Cardiac muscle cell (in vitro differentiated cells and primary cell): ENCODE data around the gene SLC6A6. TPM values are rescaled to one million over a fixed set of nuclear protein-coding genes. Genes with fewer than 3 reads are reported as not detected.

ENCODE experiments used
- DNase-seq, 2 donors: peaks; one replicate each; pipeline versions ENCODE4 v3.0.0 to v3.0.0-alpha.2; 2010 to 2017; ENCODE audit warnings: low read depth in 1 of 2, low spot score in 1 of 2
- H3K27ac ChIP-seq: fragments of 200-600 bp; sonication (generic); 2 replicates; pipeline ENCODE4 v1.5.1; 2016
- H3K27me3 ChIP-seq: fragments of 200-600 bp; sonication (generic); 2 replicates; pipeline ENCODE4 v1.6.0; 2016; ENCODE audit warnings: control low read depth
- H3K36me3 ChIP-seq: fragments of 200-600 bp; sonication (generic); 2 replicates; pipeline ENCODE4 v1.5.1; 2016; ENCODE audit warnings: control low read depth
- H3K4me1 ChIP-seq: fragments of 200-600 bp; sonication (generic); 2 replicates; pipeline ENCODE4 v1.8.1; 2017; ENCODE audit warnings: low read depth, mild to moderate bottlenecking, mixed run types
- H3K4me3 ChIP-seq: fragments of 200-600 bp; sonication (generic); 2 replicates; pipeline ENCODE4 v1.5.1; 2016; ENCODE audit warnings: mild to moderate bottlenecking
- H3K9me3 ChIP-seq: fragments of 200-600 bp; sonication (generic); 2 replicates; pipeline ENCODE4 v1.5.1; 2017; ENCODE audit warnings: low read depth, mild to moderate bottlenecking, control low read depth
- polyA plus RNA-seq: library from polyadenylated mRNA; unstranded; fragments of >200 nt; fragmentation: Nextera tagmentation; extraction: Ambion mirVana; gene quantifications from 2 replicates; pipeline ENCODE4 v1.2.1, GENCODE V29; 2016
- total RNA-seq: library from RNA; depleted of rRNA; stranded (reverse); fragments of >200 nt; gene quantifications from 2 replicates; pipeline ENCODE4 v1.2.3, GENCODE V29; 2016
- TF ChIP-seq, protein P1 (sequence below): IDR thresholded peaks from 2 replicates; pipeline ENCODE4 v1.5.1; 2012; ENCODE audit warnings: low read depth, mild to moderate bottlenecking, low read length

Gene SLC6A6
- total and polyA plus RNA-seq, 2 experiments from 2014 or later = 5.4 to 19.7 TPM

GRCh38 chr3:14475621-14476020 is 73.2 kb downstream of the SLC6A6 start:
- Histone ChIP-seq H3K36me3 (no peaks in the 10 kb centered on the region), H3K9me3 (no peaks in the 10 kb centered on the region), H3K4me1 (no peaks in the 10 kb centered on the region), H3K4me3 (no peak overlapping the region), H3K27ac (no peak overlapping the region), H3K27me3 (no peaks in the 10 kb centered on the region)
- TF ChIP-seq, protein P1, sequence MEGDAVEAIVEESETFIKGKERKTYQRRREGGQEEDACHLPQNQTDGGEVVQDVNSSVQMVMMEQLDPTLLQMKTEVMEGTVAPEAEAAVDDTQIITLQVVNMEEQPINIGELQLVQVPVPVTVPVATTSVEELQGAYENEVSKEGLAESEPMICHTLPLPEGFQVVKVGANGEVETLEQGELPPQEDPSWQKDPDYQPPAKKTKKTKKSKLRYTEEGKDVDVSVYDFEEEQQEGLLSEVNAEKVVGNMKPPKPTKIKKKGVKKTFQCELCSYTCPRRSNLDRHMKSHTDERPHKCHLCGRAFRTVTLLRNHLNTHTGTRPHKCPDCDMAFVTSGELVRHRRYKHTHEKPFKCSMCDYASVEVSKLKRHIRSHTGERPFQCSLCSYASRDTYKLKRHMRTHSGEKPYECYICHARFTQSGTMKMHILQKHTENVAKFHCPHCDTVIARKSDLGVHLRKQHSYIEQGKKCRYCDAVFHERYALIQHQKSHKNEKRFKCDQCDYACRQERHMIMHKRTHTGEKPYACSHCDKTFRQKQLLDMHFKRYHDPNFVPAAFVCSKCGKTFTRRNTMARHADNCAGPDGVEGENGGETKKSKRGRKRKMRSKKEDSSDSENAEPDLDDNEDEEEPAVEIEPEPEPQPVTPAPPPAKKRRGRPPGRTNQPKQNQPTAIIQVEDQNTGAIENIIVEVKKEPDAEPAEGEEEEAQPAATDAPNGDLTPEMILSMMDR = no peak
- DNase-seq = no peak

DNA sequence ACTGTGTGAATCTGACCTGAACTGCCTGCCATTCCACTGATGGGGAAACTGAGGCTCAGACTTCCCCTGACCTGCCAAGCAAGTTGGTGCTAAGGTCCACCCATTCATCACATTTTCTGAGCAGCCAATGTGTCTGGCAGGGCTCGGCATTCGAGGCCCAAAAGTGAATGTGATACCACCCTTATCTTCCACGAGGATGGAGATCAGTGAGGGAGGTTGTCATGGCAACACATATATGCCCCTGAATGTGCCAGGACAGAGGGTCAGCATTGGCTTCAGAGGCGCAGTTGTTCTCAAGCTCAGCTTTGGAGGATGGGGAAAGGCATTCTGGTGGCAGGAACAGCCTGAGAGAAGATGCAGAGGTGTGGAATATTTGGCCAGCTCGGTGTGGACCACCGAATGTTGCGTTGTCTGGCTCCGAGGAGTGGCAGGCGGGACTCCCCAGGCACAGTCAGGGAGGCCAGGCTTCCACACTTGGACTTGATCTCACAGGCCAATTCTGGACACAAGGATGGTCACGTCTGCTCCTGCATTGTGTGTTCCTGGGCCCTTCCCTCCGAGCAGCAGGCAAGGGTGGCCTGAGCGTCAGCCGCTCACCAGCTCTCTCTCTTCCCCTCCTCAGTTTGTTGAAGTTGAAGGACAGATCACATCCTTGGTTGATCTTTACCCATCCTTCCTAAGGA is 74.3 kb downstream of the SLC6A6 start:
- Histone ChIP-seq H3K27ac (no peak overlapping the region), H3K36me3 (no peaks in the 10 kb centered on the region), H3K4me3 (no peak overlapping the region), H3K27me3 (no peaks in the 10 kb centered on the region), H3K9me3 (no peaks in the 10 kb centered on the region), H3K4me1 (no peaks in the 10 kb centered on the region)
- TF ChIP-seq, protein P1 = no peak
- DNase-seq = no peak

GRCh38 chr3:14477311-14477935 is 75.0 kb downstream of the SLC6A6 start:
- no peaks in the 10 kb centered on the region for H3K27me3 ChIP-seq
- no peak for DNase-seq
- TF ChIP-seq, protein P1 = no peak
- no peaks in the 10 kb centered on the region for H3K4me1 ChIP-seq
- H3K36me3 ChIP-seq = no peaks in the 10 kb centered on the region
- no peak overlapping the region for H3K4me3 ChIP-seq
- no peaks in the 10 kb centered on the region for H3K9me3 ChIP-seq
- H3K27ac ChIP-seq = no peak overlapping the region

DNA sequence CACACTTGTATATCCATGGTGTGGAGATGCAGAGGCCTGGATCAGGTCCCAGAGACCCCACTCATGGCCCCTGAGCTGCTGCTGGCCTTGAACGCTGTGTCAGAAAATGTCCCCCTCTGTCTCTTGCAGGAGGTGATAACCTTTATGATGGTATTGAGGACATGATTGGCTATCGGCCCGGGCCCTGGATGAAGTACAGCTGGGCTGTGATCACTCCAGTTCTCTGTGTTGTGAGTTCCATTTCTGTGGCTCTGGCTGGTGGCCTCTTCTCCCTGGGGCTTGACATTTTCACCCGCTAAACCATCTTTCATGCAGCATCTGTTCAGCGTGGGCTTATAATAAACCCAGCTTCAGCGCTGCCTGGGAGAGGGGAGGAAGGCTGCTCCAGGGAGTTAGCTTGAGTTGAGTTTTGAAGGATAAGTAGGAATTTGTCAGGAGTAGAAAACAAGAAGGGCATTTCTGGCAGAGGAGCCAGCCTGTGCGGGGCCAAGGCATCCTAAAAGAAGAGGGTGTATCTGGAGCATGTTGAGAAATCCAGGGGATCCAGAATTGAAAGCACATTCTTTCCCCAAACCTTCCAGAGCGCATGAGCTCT is 76.6 kb downstream of the SLC6A6 start:
- H3K27ac ChIP-seq = no peak overlapping the region
- no peaks in the 10 kb centered on the region for H3K27me3 ChIP-seq
- H3K4me1 ChIP-seq = no peaks in the 10 kb centered on the region
- H3K9me3 ChIP-seq = no peaks in the 10 kb centered on the region
- DNase-seq = no peak
- H3K36me3 ChIP-seq = no peaks in the 10 kb centered on the region
- TF ChIP-seq, protein P1 = no peak
- H3K4me3 ChIP-seq = no peak overlapping the region

DNA sequence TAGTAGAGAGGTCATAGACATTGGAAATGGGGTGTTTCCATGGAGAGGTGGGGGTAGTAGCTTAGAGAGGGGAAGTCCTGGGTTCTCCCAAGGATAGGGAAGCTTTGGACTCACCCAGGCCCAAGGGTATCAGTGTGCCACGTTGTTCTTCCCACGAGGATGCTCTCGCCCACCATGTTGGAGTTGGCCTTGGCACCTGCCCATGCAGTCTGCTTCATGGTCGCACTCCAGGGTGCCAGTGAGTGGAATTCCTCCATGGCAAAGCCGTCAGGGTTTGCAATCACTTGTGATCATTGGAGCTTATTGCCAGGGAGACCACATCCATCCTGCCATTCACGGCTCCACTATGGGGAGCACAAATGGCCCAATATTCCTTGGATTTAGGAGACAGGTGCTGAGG is 77.2 kb downstream of the SLC6A6 start:
- H3K4me3 ChIP-seq = no peak overlapping the region
- no peak overlapping the region for H3K27ac ChIP-seq
- TF ChIP-seq, protein P1 = no peak
- no peak for DNase-seq
- H3K27me3 ChIP-seq = no peaks in the 10 kb centered on the region
- no peaks in the 10 kb centered on the region for H3K9me3 ChIP-seq
- no peaks in the 10 kb centered on the region for H3K36me3 ChIP-seq
- H3K4me1 ChIP-seq = no peaks in the 10 kb centered on the region
